ENCODE data around the gene ARRDC3. TPM values are rescaled to one million over a fixed set of nuclear protein-coding genes. Genes with fewer than 3 reads are reported as not detected.

The ARRDC3 gene
- total and polyA plus RNA-seq, 9 of the 15 experiments (the other 6 are each of a cell fraction or from before 2014, with no cell fraction given): 15.3 to 58.1 (median 39.4) TPM

DNA sequence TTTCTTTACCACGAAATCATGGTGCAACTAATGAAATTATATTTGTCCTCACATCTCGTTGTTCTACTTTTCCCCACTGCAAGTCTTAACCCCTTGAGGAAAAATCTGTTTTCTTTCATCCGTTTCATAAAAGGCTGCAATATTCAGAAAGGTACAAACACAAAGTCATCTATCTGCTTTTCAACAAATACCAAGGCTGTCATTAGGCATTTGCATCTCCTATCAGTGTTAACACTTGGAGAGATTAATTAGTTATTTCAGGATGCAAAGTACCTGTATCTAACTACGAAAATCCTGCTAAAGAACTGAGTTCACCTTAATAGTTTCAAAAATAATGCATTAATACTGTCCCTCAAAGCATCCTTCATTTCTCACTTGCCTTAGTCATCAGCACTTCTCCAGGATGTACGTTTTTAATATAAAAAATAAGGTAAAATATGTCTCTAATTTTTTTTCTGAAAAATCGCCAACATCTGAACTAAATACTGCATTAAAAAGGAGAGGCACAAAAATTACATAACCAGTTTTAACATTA, 1.8 kb downstream of the ARRDC3 start (continued):
- TF ChIP-seq CEBPZ (IDR thresholded peaks at IDR 0.05; ENCODE audit: borderline replicate concordance, low read depth, low read length) (no peak), EWSR1 (IDR thresholded peaks at IDR 0.05; ENCODE audit: borderline replicate concordance, low read depth, partially characterized antibody) (peak; percentile 77), SREBF2 (CRISPR knock-in tag; IDR thresholded peaks at IDR 0.05) (no peak), PHB2 (IDR thresholded peaks at IDR 0.05; ENCODE audit: low read depth) (no peak), ZNF174 (CRISPR knock-in tag; IDR thresholded peaks at IDR 0.05) (no peak), CEBPB (tag; IDR thresholded peaks at IDR 0.05) (no peak), IRF9 (tag; IDR thresholded peaks at IDR 0.05) (no peak), MAFG (tag; conservative IDR thresholded peaks at IDR 0.05) (no peak), PHF21A (IDR thresholded peaks at IDR 0.05; ENCODE audit: borderline replicate concordance, low read depth) (no peak), ZNF436 (CRISPR knock-in tag; IDR thresholded peaks at IDR 0.05) (0 out of 2 replicates have a peak, but pooled peaks have one; percentile 33), STAT5B (CRISPR knock-in tag; IDR thresholded peaks at IDR 0.05) (no peak), EGR1 (conservative IDR thresholded peaks at IDR 0.05) (0 out of 2 replicates have a peak, but pooled peaks have one; percentile 5), BRCA1 (IDR thresholded peaks at IDR 0.05) (no peak), BRCA1 (CRISPR knock-in tag; IDR thresholded peaks at IDR 0.05) (no peak), NFRKB (IDR thresholded peaks at IDR 0.05; ENCODE audit: low read depth) (peak; percentile 8), ZSCAN29 (IDR thresholded peaks at IDR 0.05) (peak; percentile 78), RFX1 (IDR thresholded peaks at IDR 0.05) (no peak), RBM17 (IDR thresholded peaks at IDR 0.05; ENCODE audit: borderline replicate concordance, low read depth, low read length) (no peak)
- TF ChIP-seq, protein P1, sequence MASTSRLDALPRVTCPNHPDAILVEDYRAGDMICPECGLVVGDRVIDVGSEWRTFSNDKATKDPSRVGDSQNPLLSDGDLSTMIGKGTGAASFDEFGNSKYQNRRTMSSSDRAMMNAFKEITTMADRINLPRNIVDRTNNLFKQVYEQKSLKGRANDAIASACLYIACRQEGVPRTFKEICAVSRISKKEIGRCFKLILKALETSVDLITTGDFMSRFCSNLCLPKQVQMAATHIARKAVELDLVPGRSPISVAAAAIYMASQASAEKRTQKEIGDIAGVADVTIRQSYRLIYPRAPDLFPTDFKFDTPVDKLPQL (IDR thresholded peaks at IDR 0.05; ENCODE audit: extremely low read depth, insufficient read length): no peak
- TF ChIP-seq, protein P2, sequence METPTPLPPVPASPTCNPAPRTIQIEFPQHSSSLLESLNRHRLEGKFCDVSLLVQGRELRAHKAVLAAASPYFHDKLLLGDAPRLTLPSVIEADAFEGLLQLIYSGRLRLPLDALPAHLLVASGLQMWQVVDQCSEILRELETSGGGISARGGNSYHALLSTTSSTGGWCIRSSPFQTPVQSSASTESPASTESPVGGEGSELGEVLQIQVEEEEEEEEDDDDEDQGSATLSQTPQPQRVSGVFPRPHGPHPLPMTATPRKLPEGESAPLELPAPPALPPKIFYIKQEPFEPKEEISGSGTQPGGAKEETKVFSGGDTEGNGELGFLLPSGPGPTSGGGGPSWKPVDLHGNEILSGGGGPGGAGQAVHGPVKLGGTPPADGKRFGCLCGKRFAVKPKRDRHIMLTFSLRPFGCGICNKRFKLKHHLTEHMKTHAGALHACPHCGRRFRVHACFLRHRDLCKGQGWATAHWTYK (CRISPR knock-in tag; IDR thresholded peaks at IDR 0.05): 0 out of 2 replicates have a peak, but pooled peaks have one; percentile 24
- TF ChIP-seq, protein P3, sequence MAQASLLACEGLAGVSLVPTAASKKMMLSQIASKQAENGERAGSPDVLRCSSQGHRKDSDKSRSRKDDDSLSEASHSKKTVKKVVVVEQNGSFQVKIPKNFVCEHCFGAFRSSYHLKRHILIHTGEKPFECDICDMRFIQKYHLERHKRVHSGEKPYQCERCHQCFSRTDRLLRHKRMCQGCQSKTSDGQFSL (CRISPR knock-in tag; IDR thresholded peaks at IDR 0.05): peak; percentile 74
- TF ChIP-seq, protein P3 (tag; IDR thresholded peaks at IDR 0.05): peak in 1 of 2 experiments; percentile 69; a peak in 1 of 4 replicates
